ENCODE measurements around the gene RNF25.

The RNF25 gene

GRCh38 chr2:218671654-218672566 lies at the start of gene RNF25, which contains the start of gene STK36:
Gene RNF25 (minus strand): TSS chr2:218672002. CDS start chr2:218671970, 32 bp downstream.
Gene STK36 (plus strand): TSS chr2:218672086. CDS start chr2:218672830, 744 bp downstream.
- peak within 1 kb of the TSS; percentile 85 for H3K27ac ChIP-seq
- peak; percentile 88 for DNase-seq (ENCODE audit: low spot score)
- no peak for TF ChIP-seq CTCF (conservative IDR thresholded peaks at IDR 0.05; ENCODE audit: low read depth)
- POLR2A ChIA-PET (ENCODE audit: low non-redundant PET) = interaction anchor here (0.5 to 1.4 kb wide), 4 partner anchors 12 to 398 kb away, joined by 3 to 21 read pairs (median 3); partner anchors contain the start of genes BCS1L and ZNF142
- CTCF ChIA-PET = interaction anchor here (0.7 to 2.1 kb wide), 5 partner anchors 13 to 420 kb away, joined by 3 to 8 read pairs (median 6); no protein-coding TSS in a partner anchor

GRCh38 chr2:218721488-218721887 lies 49.7 kb upstream of the RNF25 start:
- no peak for TF ChIP-seq CTCF (conservative IDR thresholded peaks at IDR 0.05; ENCODE audit: low read depth)
- no peak for DNase-seq (ENCODE audit: low spot score)
- ChIA-PET POLR2A (ENCODE audit: low non-redundant PET) (no interaction called here), CTCF (interaction anchor here (0.6 to 1.8 kb wide), 2 partner anchors 10 to 34 kb away, joined by 3 to 9 read pairs; no protein-coding TSS in a partner anchor)
- no peak overlapping the region for H3K27ac ChIP-seq

GRCh38 chr2:218720048-218721041 lies 48.5 kb upstream of the RNF25 start:
- CTCF ChIA-PET = no interaction called here
- POLR2A ChIA-PET (ENCODE audit: low non-redundant PET) = no interaction called here
- DNase-seq (ENCODE audit: low spot score) = no peak
- H3K27ac ChIP-seq = no peak overlapping the region
- no peak for TF ChIP-seq CTCF (conservative IDR thresholded peaks at IDR 0.05; ENCODE audit: low read depth)

- CTCF ChIA-PET = interaction anchor here (0.5 kb wide), 1 partner anchor 16 kb away, joined by 4 read pairs; no protein-coding TSS in a partner anchor
- POLR2A ChIA-PET (ENCODE audit: low non-redundant PET) = no interaction called here
Observed at GRCh38 chr2:218719457-218719856, 47.7 kb upstream of the RNF25 start.

GRCh38 chr2:218718058-218718457 lies 46.3 kb upstream of the RNF25 start:
- ChIA-PET POLR2A (ENCODE audit: low non-redundant PET) (no interaction called here), CTCF (interaction anchor here (0.7 kb wide), 1 partner anchor 690 kb away, joined by 4 read pairs; no protein-coding TSS in a partner anchor)
- H3K27ac ChIP-seq = peak overlapping the region; percentile 55; the same call in 1 of the 2 replicates
- DNase-seq (ENCODE audit: low spot score) = no peak
- TF ChIP-seq CTCF (conservative IDR thresholded peaks at IDR 0.05; ENCODE audit: low read depth) = no peak

More at GRCh38 chr2:218719457-218719856, 47.7 kb upstream of the RNF25 start:
- DNase-seq (ENCODE audit: low spot score) = no peak
- no peak for TF ChIP-seq CTCF (conservative IDR thresholded peaks at IDR 0.05; ENCODE audit: low read depth)
- H3K27ac ChIP-seq = no peak overlapping the region
